GM23338 (cell line): ENCODE measurements around the gene DLG2. TPM values are rescaled to one million over a fixed set of nuclear protein-coding genes. Genes with fewer than 3 reads are reported as not detected.

Experiments used
- ATAC-seq: fragments of 200-7000 bp; cut with Tn5 transposase; 3 replicates; pipeline ENCODE4 v1.9.1; 2020
- DNase-seq: peaks from one replicate; pipeline ENCODE4 v3.0.0-alpha.2; 2015; ENCODE audit warnings: low spot score
- H2AFZ ChIP-seq: fragments of 200-600 bp; sonication (generic); 2 replicates; pipeline ENCODE4 v1.8.0; 2016; ENCODE audit warnings: antibody characterized with exemption, mild to moderate bottlenecking, moderate library complexity
- H3F3A ChIP-seq: fragments of 200-600 bp; sonication (generic); replicated peaks from 2 replicates; pipeline ENCODE4 v1.8.0; 2017; ENCODE audit warnings: antibody characterized with exemption, mixed run types, low read depth
- H3K27ac ChIP-seq: fragments of 200-600 bp; sonication (generic); 2 replicates; pipeline ENCODE4 v1.6.1; 2016; ENCODE audit warnings: low read depth
- H3K27me3 ChIP-seq: fragments of 200-600 bp; sonication (generic); 2 replicates; pipeline ENCODE4 v1.8.0; 2016; ENCODE audit warnings: mild to moderate bottlenecking, mixed run types, moderate library complexity; ENCODE audit not compliant: insufficient read depth
- H3K36me3 ChIP-seq: fragments of 200-600 bp; sonication (generic); 2 replicates; pipeline ENCODE4 v1.8.0; 2016; ENCODE audit warnings: mild to moderate bottlenecking; ENCODE audit not compliant: insufficient read depth
- H3K4me1 ChIP-seq: fragments of 200-600 bp; sonication (generic); 2 replicates; pipeline ENCODE4 v1.8.0; 2016; ENCODE audit warnings: mild to moderate bottlenecking, moderate library complexity; ENCODE audit not compliant: insufficient read depth
- H3K4me2 ChIP-seq: fragments of 200-600 bp; sonication (generic); 2 replicates; pipeline ENCODE4 v1.7.1; 2017; ENCODE audit warnings: mixed run types
- H3K4me3 ChIP-seq: fragments of 200-600 bp; sonication (generic); 2 replicates; pipeline ENCODE4 v1.6.1; 2016; ENCODE audit warnings: mixed run types
- H3K79me2 ChIP-seq: fragments of 200-600 bp; sonication (generic); replicated peaks from 2 replicates; pipeline ENCODE4 v1.8.0; 2017; ENCODE audit warnings: mild to moderate bottlenecking; ENCODE audit not compliant: insufficient read depth
- H3K9me2 ChIP-seq: fragments of 200-600 bp; sonication (generic); 2 replicates; pipeline ENCODE4 v1.8.0; 2017; ENCODE audit not compliant: insufficient read depth
- H4K20me1 ChIP-seq: fragments of 200-600 bp; sonication (generic); replicated peaks from 2 replicates; pipeline ENCODE4 v1.8.0; 2017; ENCODE audit warnings: mild to moderate bottlenecking; ENCODE audit not compliant: insufficient read depth
- H3K27ac Mint-ChIP-seq: 2 replicates; pipeline ENCODE4 v1.8.0; 2020; ENCODE audit warnings: inconsistent platforms, mild to moderate bottlenecking, moderate library complexity, mixed read lengths
- H3K27me3 Mint-ChIP-seq: 3 replicates; pipeline ENCODE4 v1.8.0; 2022; ENCODE audit warnings: low read depth, mild to moderate bottlenecking, moderate library complexity, mixed read lengths, inconsistent platforms; ENCODE audit not compliant: insufficient read depth, poor library complexity
- H3K36me3 Mint-ChIP-seq: 3 replicates; pipeline ENCODE4 v1.8.0; 2021; ENCODE audit warnings: low read depth, mild to moderate bottlenecking, inconsistent platforms, moderate library complexity, mixed read lengths
- H3K4me1 Mint-ChIP-seq: 3 replicates; pipeline ENCODE4 v1.8.0; 2020; ENCODE audit warnings: mild to moderate bottlenecking, inconsistent platforms, mixed read lengths
- H3K4me3 Mint-ChIP-seq: 3 replicates; pipeline ENCODE4 v1.8.0; 2021; ENCODE audit warnings: moderate library complexity, mild to moderate bottlenecking, inconsistent platforms, mixed read lengths
- H3K9me3 Mint-ChIP-seq: 3 replicates; pipeline ENCODE4 v1.8.0; 2020; ENCODE audit warnings: moderate library complexity, mild to moderate bottlenecking, inconsistent platforms, mixed read lengths
- ETS1 ChIP-seq: IDR thresholded peaks from 2 replicates; pipeline ENCODE4 v1.6.1; 2016; ENCODE audit warnings: antibody characterized with exemption
- POLR2AphosphoS5 ChIP-seq: IDR thresholded peaks from 2 replicates; pipeline ENCODE4 v1.6.1; 2016; ENCODE audit warnings: antibody characterized with exemption, low read depth
- REST ChIP-seq: IDR thresholded peaks from one replicate; pipeline ENCODE4 v1.6.1; 2018; ENCODE audit warnings: antibody characterized with exemption; ENCODE audit not compliant: unreplicated experiment
- ZNF114 ChIP-seq: fragments of 250-450 bp; sonication (Bioruptor Pico); IDR thresholded peaks from 2 replicates; pipeline ENCODE4 v1.5.0; 2020; ENCODE audit warnings: mild to moderate bottlenecking, moderate library complexity
- ZNF462 ChIP-seq: fragments of 250-450 bp; sonication (Bioruptor Pico); IDR thresholded peaks from 2 replicates; pipeline ENCODE4 v1.5.0; 2020; ENCODE audit warnings: mild to moderate bottlenecking, moderate library complexity
- polyA plus RNA-seq: library from polyadenylated mRNA; unstranded; fragments of >200 nt; fragmentation: Nextera tagmentation; extraction: Ambion mirVana; gene quantifications from 2 replicates; pipeline ENCODE4 v1.2.1, GENCODE V29; 2016
- total RNA-seq: library from RNA; depleted of rRNA; stranded (reverse); fragments of >200 nt; shearing (Covaris generic); gene quantifications from 2 replicates; pipeline ENCODE4 v1.2.3, GENCODE V29; 2014

DLG2 gene
- total and polyA plus RNA-seq, 2 experiments from 2014 or later: 19.8 to 21.5 TPM

- no peak for TF ChIP-seq REST
- TF ChIP-seq ETS1: no peak
These were observed 2170.6 kb downstream of the DLG2 start (continued) for GRCh38 chr11:83456566-83456965.

- DNase-seq (peak; percentile 59), ATAC-seq (peak; percentile 100)
- no peak overlapping the region for H3K27ac ChIP-seq
- Mint-ChIP-seq H3K4me3 (no peak overlapping the region), H3K36me3 (no peaks in the 10 kb centered on the region), H3K27ac (no peak overlapping the region; the same call in 1 of the 2 replicates), H3K27me3 (peaks cover 5% of the 10 kb centered on the region), H3K4me1 (peaks cover 23% of the 10 kb centered on the region), H3K9me3 (no peaks in the 10 kb centered on the region; the same call in 2 of the 3 replicates)
- no peaks in the 10 kb centered on the region for H3K36me3 ChIP-seq
- H3K4me1 ChIP-seq: peaks cover 11% of the 10 kb centered on the region
- H2AFZ ChIP-seq: no peak overlapping the region
- H4K20me1 ChIP-seq: no peaks in the 10 kb centered on the region
- no peak for TF ChIP-seq POLR2AphosphoS5
- no peak overlapping the region for H3K4me3 ChIP-seq
- no peaks in the 10 kb centered on the region for H3K79me2 ChIP-seq
- H3K4me2 ChIP-seq: no peak overlapping the region; the same call in 1 of the 2 replicates
- H3K9me2 ChIP-seq: no peaks in the 10 kb centered on the region
- no peaks in the 10 kb centered on the region for H3K27me3 ChIP-seq
- no peaks in the 10 kb centered on the region for H3F3A ChIP-seq
These were observed 2171.1 kb downstream of the DLG2 start for GRCh38 chr11:83456075-83456474.

- H3K4me3 ChIP-seq: no peak overlapping the region
- H3K27ac Mint-ChIP-seq: no peak overlapping the region
- H3K4me1 ChIP-seq: peaks cover 11% of the 10 kb centered on the region
- H3K4me2 ChIP-seq: no peak overlapping the region
- no peaks in the 10 kb centered on the region for H4K20me1 ChIP-seq
- H3K9me3 Mint-ChIP-seq: no peaks in the 10 kb centered on the region; the same call in 2 of the 3 replicates
- no peaks in the 10 kb centered on the region for H3K36me3 ChIP-seq
- ATAC-seq (no peak), DNase-seq (no peak)
- no peaks in the 10 kb centered on the region for H3K27me3 ChIP-seq
- no peaks in the 10 kb centered on the region for H3K79me2 ChIP-seq
- no peaks in the 10 kb centered on the region for H3K36me3 Mint-ChIP-seq
- H3F3A ChIP-seq: no peaks in the 10 kb centered on the region
- no peak overlapping the region for H3K27ac ChIP-seq
- H3K4me3 Mint-ChIP-seq: no peak overlapping the region
- H3K9me2 ChIP-seq: no peaks in the 10 kb centered on the region
- no peak overlapping the region for H2AFZ ChIP-seq
- peaks cover 23% of the 10 kb centered on the region for H3K4me1 Mint-ChIP-seq
- H3K27me3 Mint-ChIP-seq: peaks cover 5% of the 10 kb centered on the region
- TF ChIP-seq ZNF462 (CRISPR knock-in tag): no peak
- no peak for TF ChIP-seq ZNF114 (CRISPR knock-in tag)
- TF ChIP-seq POLR2AphosphoS5: no peak
- TF ChIP-seq REST: no peak
These were observed 2171.8 kb downstream of the DLG2 start for GRCh38 chr11:83455356-83455755.
